Endothelial cell (in vitro differentiated cells): ENCODE data around the gene TRPV2. TPM values are rescaled to one million over a fixed set of nuclear protein-coding genes. Genes with fewer than 3 reads are reported as not detected.
"Not testable (repeated sequence)": the region's sequence is repeated elsewhere in the genome, so short reads cannot be mapped to it uniquely, and the experiment has no call there.

ENCODE experiments used
- DNase-seq: peaks from one replicate; pipeline ENCODE4 v3.0.0; 2021; ENCODE audit warnings: low spot score
- H3K27ac Mint-ChIP-seq: one replicate; pipeline ENCODE4 v1.8.0; 2021; ENCODE audit warnings: mixed read lengths, inconsistent platforms; ENCODE audit not compliant: unreplicated experiment
- H3K27me3 Mint-ChIP-seq: one replicate; pipeline ENCODE4 v1.8.0; 2021; ENCODE audit warnings: mild to moderate bottlenecking, moderate library complexity, mixed read lengths, inconsistent platforms; ENCODE audit not compliant: unreplicated experiment
- H3K36me3 Mint-ChIP-seq: one replicate; pipeline ENCODE4 v1.8.0; 2021; ENCODE audit warnings: mild to moderate bottlenecking, low read depth, mixed read lengths, inconsistent platforms; ENCODE audit not compliant: unreplicated experiment
- H3K4me1 Mint-ChIP-seq: one replicate; pipeline ENCODE4 v1.8.0; 2021; ENCODE audit warnings: mild to moderate bottlenecking, mixed read lengths, inconsistent platforms; ENCODE audit not compliant: unreplicated experiment
- H3K4me3 Mint-ChIP-seq: one replicate; pipeline ENCODE4 v1.8.0; 2021; ENCODE audit warnings: mild to moderate bottlenecking, mixed read lengths, inconsistent platforms; ENCODE audit not compliant: unreplicated experiment
- H3K9me3 Mint-ChIP-seq: one replicate; pipeline ENCODE4 v1.8.0; 2021; ENCODE audit warnings: mixed read lengths, inconsistent platforms; ENCODE audit not compliant: unreplicated experiment
- total RNA-seq: library from RNA; stranded (reverse); fragmentation: NEBNext Ultra II Directional; extraction: Animal tissue kit (Norgen Biotek cat#: 25700); gene quantifications from one replicate; pipeline ENCODE4 v1.2.1, GENCODE V29; 2021; ENCODE audit not compliant: unreplicated experiment
- TF ChIP-seq, protein P1 (sequence below): fragments of 200-600 bp; sonication (generic); IDR thresholded peaks from one replicate; pipeline ENCODE4 v1.5.0; 2021; ENCODE audit warnings: antibody characterized with exemption; ENCODE audit not compliant: unreplicated experiment

The TRPV2 gene
- total RNA-seq, 1 donor from 2014 or later: 4.8 TPM

DNA sequence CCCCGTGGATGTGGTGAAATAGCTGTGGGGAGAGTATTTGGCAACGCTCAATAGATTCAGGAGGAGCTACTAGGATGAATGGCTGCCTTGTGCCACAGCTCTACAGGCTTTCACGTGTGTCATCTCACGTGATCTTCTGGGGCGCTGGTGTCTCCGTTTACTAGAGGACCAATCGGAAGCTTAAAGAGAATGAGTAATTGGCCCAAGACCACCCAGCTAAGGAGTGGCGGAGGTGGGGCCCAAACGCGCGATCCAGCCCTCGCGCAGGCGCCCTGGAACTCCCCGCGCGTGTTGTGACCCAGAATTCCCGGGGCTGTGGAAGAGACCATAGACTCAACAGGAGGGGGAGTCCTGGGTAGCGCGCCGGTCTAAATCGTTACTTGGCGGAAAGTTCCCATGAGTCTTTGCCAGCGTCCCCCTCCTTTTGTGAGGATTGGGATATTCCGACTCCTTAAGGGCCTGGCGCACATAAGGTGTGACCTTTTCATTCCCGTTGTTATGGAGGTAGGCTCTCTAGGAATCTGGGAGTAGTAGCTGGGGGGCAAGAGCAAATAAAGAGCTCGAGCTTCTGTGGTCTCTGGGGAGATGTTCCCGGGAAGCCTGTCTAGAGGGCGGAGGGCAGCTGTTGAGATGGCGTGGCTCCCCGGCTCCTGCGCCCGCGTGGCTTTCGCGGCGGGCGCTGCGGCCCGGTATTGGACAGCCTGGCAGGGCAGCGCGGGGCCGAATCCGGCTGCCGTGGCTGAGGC, 23.4 kb downstream of the TRPV2 start:
- H3K4me3 Mint-ChIP-seq: peak overlapping the region; percentile 99
- H3K9me3 Mint-ChIP-seq: no peaks in the 10 kb centered on the region
- peaks cover 11% of the 10 kb centered on the region for H3K36me3 Mint-ChIP-seq
- peaks cover 26% of the 10 kb centered on the region for H3K4me1 Mint-ChIP-seq
- DNase-seq: peak; percentile 95
- H3K27ac Mint-ChIP-seq: peak overlapping the region; percentile 97
- peaks cover 18% of the 10 kb centered on the region for H3K27me3 Mint-ChIP-seq
- TF ChIP-seq, protein P1, sequence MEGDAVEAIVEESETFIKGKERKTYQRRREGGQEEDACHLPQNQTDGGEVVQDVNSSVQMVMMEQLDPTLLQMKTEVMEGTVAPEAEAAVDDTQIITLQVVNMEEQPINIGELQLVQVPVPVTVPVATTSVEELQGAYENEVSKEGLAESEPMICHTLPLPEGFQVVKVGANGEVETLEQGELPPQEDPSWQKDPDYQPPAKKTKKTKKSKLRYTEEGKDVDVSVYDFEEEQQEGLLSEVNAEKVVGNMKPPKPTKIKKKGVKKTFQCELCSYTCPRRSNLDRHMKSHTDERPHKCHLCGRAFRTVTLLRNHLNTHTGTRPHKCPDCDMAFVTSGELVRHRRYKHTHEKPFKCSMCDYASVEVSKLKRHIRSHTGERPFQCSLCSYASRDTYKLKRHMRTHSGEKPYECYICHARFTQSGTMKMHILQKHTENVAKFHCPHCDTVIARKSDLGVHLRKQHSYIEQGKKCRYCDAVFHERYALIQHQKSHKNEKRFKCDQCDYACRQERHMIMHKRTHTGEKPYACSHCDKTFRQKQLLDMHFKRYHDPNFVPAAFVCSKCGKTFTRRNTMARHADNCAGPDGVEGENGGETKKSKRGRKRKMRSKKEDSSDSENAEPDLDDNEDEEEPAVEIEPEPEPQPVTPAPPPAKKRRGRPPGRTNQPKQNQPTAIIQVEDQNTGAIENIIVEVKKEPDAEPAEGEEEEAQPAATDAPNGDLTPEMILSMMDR: no peak

DNA sequence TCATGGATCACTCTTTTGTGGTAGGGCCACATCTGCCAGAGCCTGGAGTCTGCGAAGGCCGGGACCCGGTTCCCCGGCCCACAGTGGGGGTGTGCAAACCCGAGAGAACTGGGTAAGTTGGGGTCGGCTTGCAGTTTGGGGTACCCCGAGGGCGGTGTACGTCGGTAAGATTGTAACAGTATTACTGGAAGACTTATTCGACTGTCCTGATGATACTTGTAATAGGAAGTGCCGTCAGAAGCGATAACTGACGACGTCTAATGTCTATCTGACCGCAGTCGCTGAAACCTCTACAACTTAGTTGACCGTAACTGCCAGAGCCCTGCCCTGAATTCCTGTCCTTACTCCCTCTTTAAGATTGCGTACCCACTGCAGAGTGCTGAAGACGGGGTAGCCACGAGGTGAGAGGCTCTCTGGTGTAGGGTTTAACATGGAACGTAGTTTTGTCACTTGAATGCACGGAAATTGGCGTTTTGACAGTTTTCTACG, 24.0 kb downstream of the TRPV2 start:
- TF ChIP-seq, protein P1: no peak
- H3K27me3 Mint-ChIP-seq: peaks cover 17% of the 10 kb centered on the region
- no peak for DNase-seq
- H3K36me3 Mint-ChIP-seq: peaks cover 14% of the 10 kb centered on the region
- H3K4me1 Mint-ChIP-seq: peaks cover 26% of the 10 kb centered on the region
- peak overlapping the region; percentile 99 for H3K4me3 Mint-ChIP-seq
- peak overlapping the region; percentile 48 for H3K27ac Mint-ChIP-seq
- H3K9me3 Mint-ChIP-seq: no peaks in the 10 kb centered on the region

DNA sequence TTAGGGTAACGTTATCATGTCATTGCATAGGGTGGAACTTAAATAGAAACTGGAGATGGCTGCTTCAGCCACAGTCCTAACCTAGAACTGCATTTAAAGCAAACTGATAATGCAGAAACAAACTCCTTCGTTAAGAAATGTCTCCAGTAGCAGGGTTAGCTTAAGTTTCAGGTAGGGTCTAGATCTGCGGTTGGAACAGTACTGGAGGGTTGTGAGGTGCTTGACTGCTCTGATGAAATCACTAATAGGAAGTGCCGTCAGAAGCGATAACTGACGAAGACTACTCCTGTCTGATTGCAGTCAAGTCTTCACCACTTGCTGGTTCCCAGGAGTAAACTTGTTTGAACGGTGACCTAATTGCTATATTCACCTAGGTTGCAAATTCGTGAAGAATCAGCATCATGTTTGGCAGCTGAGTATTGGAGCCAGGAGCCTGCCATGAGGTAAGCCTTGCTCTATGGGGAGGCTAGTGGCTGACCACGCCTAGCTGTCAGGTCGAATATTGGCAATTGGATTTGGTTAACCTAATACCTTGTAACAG, 24.5 kb downstream of the TRPV2 start:
- Mint-ChIP-seq H3K4me3 (peak overlapping the region; percentile 99), H3K4me1 (peaks cover 26% of the 10 kb centered on the region), H3K36me3 (peaks cover 14% of the 10 kb centered on the region), H3K27me3 (peaks cover 17% of the 10 kb centered on the region), H3K9me3 (no peaks in the 10 kb centered on the region), H3K27ac (peak overlapping the region; percentile 48)
- TF ChIP-seq, protein P1: no peak
- no peak for DNase-seq

DNA sequence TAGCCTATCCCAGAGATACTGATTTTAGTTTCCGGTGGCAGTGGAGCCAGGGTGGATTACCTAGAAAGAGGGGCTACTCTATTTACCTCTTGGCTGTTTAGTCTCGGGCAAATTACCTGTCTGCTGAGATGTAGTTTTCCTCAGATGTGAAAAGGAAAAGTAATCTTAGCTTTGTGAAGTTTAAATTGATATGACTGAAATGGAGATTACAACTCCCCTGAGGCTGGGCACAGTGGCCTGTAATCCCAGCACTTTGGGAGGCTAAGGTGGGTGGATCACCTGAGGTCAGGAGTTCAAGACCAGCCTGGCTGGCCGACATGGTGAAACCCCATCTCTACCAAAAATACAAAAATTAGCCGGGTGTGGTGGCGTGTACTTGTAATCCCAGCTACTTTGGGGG, 25.0 kb downstream of the TRPV2 start:
- Mint-ChIP-seq H3K27me3 (peaks cover 17% of the 10 kb centered on the region), H3K4me1 (peaks cover 26% of the 10 kb centered on the region), H3K4me3 (peak overlapping the region; percentile 99), H3K36me3 (peaks cover 14% of the 10 kb centered on the region)
- DNase-seq, H3K27ac Mint-ChIP-seq, H3K9me3 Mint-ChIP-seq: not testable (repeated sequence)

DNA sequence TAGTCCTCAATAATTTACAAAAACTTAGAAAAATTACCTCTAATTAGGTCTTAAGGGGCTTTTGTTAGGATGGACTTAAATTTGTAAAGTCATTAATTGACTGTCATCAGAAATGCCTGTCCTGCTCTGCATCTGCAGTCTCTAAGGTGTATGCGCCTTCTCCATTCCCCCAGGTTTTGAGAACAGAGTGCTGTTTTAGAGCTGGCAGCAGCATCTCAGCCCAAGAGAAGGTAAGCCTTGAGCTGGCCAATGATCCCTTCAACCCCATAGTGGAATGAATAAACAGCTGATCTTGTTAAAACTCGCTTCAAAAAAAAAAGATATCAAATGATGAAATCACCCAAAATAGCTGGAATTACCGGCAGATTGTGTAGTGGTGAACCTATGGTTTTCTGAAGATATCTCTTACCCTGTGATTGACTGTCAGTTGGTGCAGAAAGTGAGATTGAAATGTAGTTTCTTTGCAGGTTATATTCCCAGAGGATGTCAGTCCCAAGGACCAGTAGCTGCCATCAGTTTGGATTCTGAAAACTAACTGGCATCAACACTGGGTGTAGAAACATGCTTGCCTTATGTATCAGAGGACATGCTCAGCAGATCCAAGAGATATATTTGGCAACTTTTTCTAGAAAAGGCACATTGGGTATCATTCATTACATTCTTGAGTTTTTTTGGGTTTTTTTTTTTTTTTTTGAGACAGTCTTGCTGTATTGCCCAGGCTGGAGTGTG, 25.7 kb downstream of the TRPV2 start:
- no peak for DNase-seq
- H3K4me1 Mint-ChIP-seq: peaks cover 27% of the 10 kb centered on the region
- no peak overlapping the region for H3K27ac Mint-ChIP-seq
- peak overlapping the region; percentile 31 for H3K4me3 Mint-ChIP-seq
- no peaks in the 10 kb centered on the region for H3K9me3 Mint-ChIP-seq
- TF ChIP-seq, protein P1: no peak
- H3K27me3 Mint-ChIP-seq: peaks cover 14% of the 10 kb centered on the region
- peaks cover 18% of the 10 kb centered on the region for H3K36me3 Mint-ChIP-seq
